Glutamatergic neuron (in vitro differentiated cells): ENCODE results near the gene GRIK4. TPM values are rescaled to one million over a fixed set of nuclear protein-coding genes. Genes with fewer than 3 reads are reported as not detected.

Source experiments
- DNase-seq: peaks from one replicate; pipeline ENCODE4 v3.0.0; 2022
- H3K27ac Mint-ChIP-seq: one replicate; pipeline ENCODE4 v1.8.0; 2020; ENCODE audit warnings: mild to moderate bottlenecking, mixed read lengths, inconsistent platforms; ENCODE audit not compliant: unreplicated experiment
- H3K27me3 Mint-ChIP-seq: one replicate; pipeline ENCODE4 v1.8.0; 2020; ENCODE audit warnings: mild to moderate bottlenecking, moderate library complexity, mixed read lengths, inconsistent platforms; ENCODE audit not compliant: unreplicated experiment
- H3K36me3 Mint-ChIP-seq: one replicate; pipeline ENCODE4 v1.8.0; 2020; ENCODE audit warnings: mild to moderate bottlenecking, mixed read lengths, inconsistent platforms; ENCODE audit not compliant: unreplicated experiment
- H3K4me1 Mint-ChIP-seq: one replicate; pipeline ENCODE4 v1.8.0; 2020; ENCODE audit warnings: mild to moderate bottlenecking, low read depth, mixed read lengths, inconsistent platforms; ENCODE audit not compliant: unreplicated experiment
- H3K4me3 Mint-ChIP-seq: one replicate; pipeline ENCODE4 v1.8.0; 2020; ENCODE audit warnings: mild to moderate bottlenecking, mixed read lengths, inconsistent platforms; ENCODE audit not compliant: unreplicated experiment
- H3K9me3 Mint-ChIP-seq: one replicate; pipeline ENCODE4 v1.8.0; 2020; ENCODE audit warnings: mild to moderate bottlenecking, moderate library complexity, mixed read lengths, inconsistent platforms; ENCODE audit not compliant: unreplicated experiment
- total RNA-seq: library from RNA; stranded (reverse); fragmentation: NEBNext Ultra II Directional; extraction: Animal tissue kit (Norgen Biotek cat#: 25700); gene quantifications from one replicate; pipeline ENCODE4 v1.2.1, GENCODE V29; 2021; ENCODE audit not compliant: unreplicated experiment
- TF ChIP-seq, protein P1 (sequence below): fragments of 200-600 bp; sonication (generic); IDR thresholded peaks from one replicate; pipeline ENCODE4 v1.5.0; 2021; ENCODE audit not compliant: partially characterized antibody, unreplicated experiment

The GRIK4 gene
- total RNA-seq, 1 donor from 2014 or later: 3.6 TPM

DNA sequence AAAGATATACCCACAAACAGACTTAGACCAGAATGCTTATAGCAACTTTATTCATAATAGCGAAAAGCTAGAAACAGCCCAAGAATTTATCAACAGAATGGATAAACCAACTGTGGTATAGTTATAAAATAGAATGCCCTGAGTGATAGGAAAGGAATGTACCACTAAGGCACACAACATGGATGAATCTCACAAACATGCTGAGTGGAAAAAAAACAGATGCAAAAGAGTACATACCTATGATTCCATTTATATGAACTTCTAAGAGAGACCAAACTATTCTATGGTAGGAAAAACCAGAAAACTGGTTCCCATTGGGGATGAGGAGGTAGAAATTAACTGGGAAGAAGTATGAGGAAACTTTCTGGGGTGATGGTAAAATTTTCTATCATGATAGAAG is 40.4 kb upstream of the GRIK4 start:
- H3K36me3 Mint-ChIP-seq: no peaks in the 10 kb centered on the region

GRCh38 chr11:120471994-120472393 is 39.6 kb upstream of the GRIK4 start:
- Mint-ChIP-seq H3K9me3 (no peaks in the 10 kb centered on the region), H3K4me1 (no peaks in the 10 kb centered on the region), H3K4me3 (no peak overlapping the region), H3K27me3 (no peaks in the 10 kb centered on the region), H3K27ac (no peak overlapping the region), H3K36me3 (no peaks in the 10 kb centered on the region)
- TF ChIP-seq, protein P1, sequence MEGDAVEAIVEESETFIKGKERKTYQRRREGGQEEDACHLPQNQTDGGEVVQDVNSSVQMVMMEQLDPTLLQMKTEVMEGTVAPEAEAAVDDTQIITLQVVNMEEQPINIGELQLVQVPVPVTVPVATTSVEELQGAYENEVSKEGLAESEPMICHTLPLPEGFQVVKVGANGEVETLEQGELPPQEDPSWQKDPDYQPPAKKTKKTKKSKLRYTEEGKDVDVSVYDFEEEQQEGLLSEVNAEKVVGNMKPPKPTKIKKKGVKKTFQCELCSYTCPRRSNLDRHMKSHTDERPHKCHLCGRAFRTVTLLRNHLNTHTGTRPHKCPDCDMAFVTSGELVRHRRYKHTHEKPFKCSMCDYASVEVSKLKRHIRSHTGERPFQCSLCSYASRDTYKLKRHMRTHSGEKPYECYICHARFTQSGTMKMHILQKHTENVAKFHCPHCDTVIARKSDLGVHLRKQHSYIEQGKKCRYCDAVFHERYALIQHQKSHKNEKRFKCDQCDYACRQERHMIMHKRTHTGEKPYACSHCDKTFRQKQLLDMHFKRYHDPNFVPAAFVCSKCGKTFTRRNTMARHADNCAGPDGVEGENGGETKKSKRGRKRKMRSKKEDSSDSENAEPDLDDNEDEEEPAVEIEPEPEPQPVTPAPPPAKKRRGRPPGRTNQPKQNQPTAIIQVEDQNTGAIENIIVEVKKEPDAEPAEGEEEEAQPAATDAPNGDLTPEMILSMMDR: no peak
- DNase-seq: no peak

More for the DNA sequence above, 40.4 kb upstream of the GRIK4 start:
- Mint-ChIP-seq H3K27ac (no peak overlapping the region), H3K27me3 (no peaks in the 10 kb centered on the region), H3K9me3 (no peaks in the 10 kb centered on the region), H3K4me1 (no peaks in the 10 kb centered on the region), H3K4me3 (no peak overlapping the region)
- no peak for DNase-seq
- TF ChIP-seq, protein P1: no peak

- TF ChIP-seq, protein P1: no peak
- H3K27ac Mint-ChIP-seq: no peak overlapping the region
- H3K4me1 Mint-ChIP-seq: no peaks in the 10 kb centered on the region
- H3K36me3 Mint-ChIP-seq: no peaks in the 10 kb centered on the region
- no peaks in the 10 kb centered on the region for H3K9me3 Mint-ChIP-seq
- no peak overlapping the region for H3K4me3 Mint-ChIP-seq
- H3K27me3 Mint-ChIP-seq: no peaks in the 10 kb centered on the region
- no peak for DNase-seq
Observed at GRCh38 chr11:120473503-120473902, 38.0 kb upstream of the GRIK4 start.

GRCh38 chr11:120482149-120482548 is 29.4 kb upstream of the GRIK4 start:
- TF ChIP-seq, protein P1: no peak
- Mint-ChIP-seq H3K27me3 (no peaks in the 10 kb centered on the region), H3K4me1 (peaks cover 2% of the 10 kb centered on the region), H3K9me3 (no peaks in the 10 kb centered on the region), H3K36me3 (peaks cover 6% of the 10 kb centered on the region), H3K4me3 (no peak overlapping the region), H3K27ac (no peak overlapping the region)
- DNase-seq: no peak

DNA sequence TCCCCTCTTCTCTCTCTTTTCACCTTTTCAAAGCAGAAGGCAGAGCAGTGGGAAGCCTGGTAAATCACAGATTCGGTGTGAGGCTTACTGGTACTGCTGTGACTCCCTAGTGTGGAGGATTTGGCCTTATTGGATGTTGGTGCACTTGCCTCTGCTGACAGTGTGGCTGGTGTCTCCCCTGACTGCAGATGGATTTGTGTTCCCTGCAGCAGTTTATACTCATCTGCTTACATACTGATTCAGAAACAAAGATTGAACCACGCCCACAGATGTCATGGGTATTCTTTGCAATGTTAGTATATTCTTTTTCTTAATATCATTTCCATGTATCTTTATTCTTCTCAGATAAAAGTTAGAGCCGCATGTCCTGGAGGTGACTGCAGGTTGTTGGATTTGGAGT is 26.8 kb upstream of the GRIK4 start:
- TF ChIP-seq, protein P1: no peak
- no peaks in the 10 kb centered on the region for H3K9me3 Mint-ChIP-seq
- H3K36me3 Mint-ChIP-seq: peaks cover 6% of the 10 kb centered on the region
- H3K27ac Mint-ChIP-seq: no peak overlapping the region
- DNase-seq: no peak
- H3K4me3 Mint-ChIP-seq: no peak overlapping the region
- H3K4me1 Mint-ChIP-seq: peaks cover 2% of the 10 kb centered on the region
- H3K27me3 Mint-ChIP-seq: no peaks in the 10 kb centered on the region
